ENCODE data around the gene CCER1.

GRCh38 chr12:90984114-90984513, 29.1 kb upstream of the CCER1 start:
- TF ChIP-seq POLR2A (IDR thresholded peaks at IDR 0.05; ENCODE audit: low read depth, low read length) (no peak), TAF1 (IDR thresholded peaks at IDR 0.05; ENCODE audit: low read depth, low read length) (no peak), POLR2AphosphoS5 (IDR thresholded peaks at IDR 0.05; ENCODE audit: low read depth, low read length) (no peak)
